HG03521 (cell line): ENCODE results near the gene NEGR1.

ENCODE experiments used
- ATAC-seq: cut with Tn5 transposase; IDR thresholded peaks from one replicate; pipeline ENCODE4 v1.9.1; 2021; ENCODE audit warnings: mild to moderate bottlenecking, moderate library complexity; ENCODE audit not compliant: unreplicated experiment

Gene NEGR1

GRCh38 chr1:71788113-71788512, 494.2 kb downstream of the NEGR1 start:
- no peak for ATAC-seq

- no peak for ATAC-seq
Measured at GRCh38 chr1:71787699-71788098, 494.6 kb downstream of the NEGR1 start.

- ATAC-seq: no peak
Measured at GRCh38 chr1:71786218-71786617, 496.1 kb downstream of the NEGR1 start.

- ATAC-seq: no peak
Measured at GRCh38 chr1:71785450-71785849, 496.9 kb downstream of the NEGR1 start.

GRCh38 chr1:71785000-71785399, 497.3 kb downstream of the NEGR1 start:
- ATAC-seq: no peak

- ATAC-seq: no peak
Measured at GRCh38 chr1:71784241-71784640, 498.1 kb downstream of the NEGR1 start.

GRCh38 chr1:71783071-71783470, 499.3 kb downstream of the NEGR1 start:
- no peak for ATAC-seq

- no peak for ATAC-seq
Measured at GRCh38 chr1:71781450-71781849, 500.9 kb downstream of the NEGR1 start.

GRCh38 chr1:71780681-71781080, 501.7 kb downstream of the NEGR1 start:
- ATAC-seq: peak; percentile 90

GRCh38 chr1:71778940-71779339, 503.4 kb downstream of the NEGR1 start:
- no peak for ATAC-seq

GRCh38 chr1:71777094-71777493, 505.2 kb downstream of the NEGR1 start:
- no peak for ATAC-seq

- ATAC-seq: no peak
Measured at GRCh38 chr1:71774705-71775104, 507.6 kb downstream of the NEGR1 start.

GRCh38 chr1:71770121-71770520, 512.2 kb downstream of the NEGR1 start:
- ATAC-seq: no peak

- ATAC-seq: no peak
Measured at GRCh38 chr1:71766748-71767147, 515.6 kb downstream of the NEGR1 start.

- ATAC-seq: no peak
Measured at GRCh38 chr1:71762514-71763255, 519.7 kb downstream of the NEGR1 start.

GRCh38 chr1:71755441-71755840, 526.9 kb downstream of the NEGR1 start:
- ATAC-seq: no peak

GRCh38 chr1:71753746-71754145, 528.6 kb downstream of the NEGR1 start:
- no peak for ATAC-seq

- ATAC-seq: no peak
Measured at GRCh38 chr1:71745326-71745725, 537.0 kb downstream of the NEGR1 start.

- ATAC-seq: no peak
Measured at GRCh38 chr1:71743862-71744261, 538.5 kb downstream of the NEGR1 start.

- ATAC-seq: no peak
Measured at GRCh38 chr1:71738910-71739309, 543.4 kb downstream of the NEGR1 start.

- ATAC-seq: no peak
Measured at GRCh38 chr1:71738256-71738655, 544.1 kb downstream of the NEGR1 start.

- ATAC-seq: no peak
Measured at GRCh38 chr1:71737768-71738167, 544.6 kb downstream of the NEGR1 start.

GRCh38 chr1:71733121-71733520, 549.2 kb downstream of the NEGR1 start:
- no peak for ATAC-seq
